Immature natural killer cell (primary cell): ENCODE data around the gene MIER1. TPM values are rescaled to one million over a fixed set of nuclear protein-coding genes. Genes with fewer than 3 reads are reported as not detected.
"Not testable (repeated sequence)": the region's sequence is repeated elsewhere in the genome, so short reads cannot be mapped to it uniquely, and the experiment has no call there.

Experiments used
- DNase-seq, 3 donors: peaks; one replicate each; pipeline ENCODE4 v3.0.0; 2022; ENCODE audit warnings: mixed read lengths in 1 of 3
- H3K27ac Mint-ChIP-seq, 6 donors: one replicate each; pipeline ENCODE4 v1.8.0; 2020; ENCODE audit warnings: mixed read lengths in 6 of 6, mild to moderate bottlenecking in 5 of 6, inconsistent platforms in 4 of 6, moderate library complexity in 3 of 6
- H3K27me3 Mint-ChIP-seq, 3 donors: one replicate each; pipeline ENCODE4 v1.8.0; 2020 to 2021; ENCODE audit warnings: low read depth in 3 of 3, mild to moderate bottlenecking in 3 of 3, mixed read lengths in 3 of 3, moderate library complexity in 3 of 3, inconsistent platforms in 1 of 3
- H3K36me3 Mint-ChIP-seq, 3 donors: one replicate each; pipeline ENCODE4 v1.8.0; 2020; ENCODE audit warnings: mixed read lengths in 3 of 3, inconsistent platforms in 2 of 3, mild to moderate bottlenecking in 2 of 3
- H3K4me1 Mint-ChIP-seq, 2 donors: one replicate each; pipeline ENCODE4 v1.8.0; 2020; ENCODE audit warnings: inconsistent platforms in 2 of 2, mild to moderate bottlenecking in 2 of 2, mixed read lengths in 2 of 2, moderate library complexity in 1 of 2
- H3K4me3 Mint-ChIP-seq, 5 donors: one replicate each; pipeline ENCODE4 v1.8.0; 2020; ENCODE audit warnings: mild to moderate bottlenecking in 5 of 5, mixed read lengths in 5 of 5, inconsistent platforms in 3 of 5, moderate library complexity in 3 of 5
- H3K9me3 Mint-ChIP-seq, 6 donors: one replicate each; pipeline ENCODE4 v1.8.0; 2020; ENCODE audit warnings: mild to moderate bottlenecking in 6 of 6, mixed read lengths in 6 of 6, inconsistent platforms in 4 of 6, moderate library complexity in 3 of 6
- polyA plus RNA-seq, 3 donors: library from polyadenylated mRNA; unstranded; fragments of 300-500 nt; fragmentation: Illumina TruSeq; gene quantifications; one replicate each; pipeline ENCODE4 v1.2.3, GENCODE V29; 2021

Gene MIER1
- polyA plus RNA-seq, 3 donors from 2014 or later: 24.0 to 48.7 (median 42.0) TPM

DNA sequence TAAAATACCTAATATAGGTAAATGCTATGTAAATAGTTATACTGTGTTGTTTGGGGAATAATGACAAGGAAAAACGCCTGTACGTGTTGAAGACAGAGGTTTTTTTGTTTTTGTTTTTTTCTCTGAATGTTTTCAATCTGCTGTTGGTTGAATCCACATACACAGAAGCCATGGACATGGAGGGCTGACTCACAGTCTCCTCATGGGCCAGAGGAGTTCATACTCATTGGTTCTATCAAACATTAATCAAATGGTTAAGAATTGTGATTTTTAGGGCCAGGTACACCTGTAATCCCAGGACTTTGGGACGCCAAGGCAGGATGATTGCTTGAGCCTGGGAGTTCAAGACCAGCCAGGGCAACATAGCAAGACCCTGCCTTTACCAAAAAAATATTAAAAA, 20.5 kb downstream of the MIER1 start:
- no peaks in the 10 kb centered on the region for H3K27me3 Mint-ChIP-seq
- no peak for DNase-seq
- no peak overlapping the region for H3K27ac Mint-ChIP-seq
- H3K9me3 Mint-ChIP-seq: no peaks in the 10 kb centered on the region
- H3K4me1 Mint-ChIP-seq: peaks cover 23 to 71% of the 10 kb centered on the region in 2 donors
- H3K4me3 Mint-ChIP-seq: no peak overlapping the region
- peaks cover 6 to 24% (median 18%) of the 10 kb centered on the region in 3 donors for H3K36me3 Mint-ChIP-seq

DNA sequence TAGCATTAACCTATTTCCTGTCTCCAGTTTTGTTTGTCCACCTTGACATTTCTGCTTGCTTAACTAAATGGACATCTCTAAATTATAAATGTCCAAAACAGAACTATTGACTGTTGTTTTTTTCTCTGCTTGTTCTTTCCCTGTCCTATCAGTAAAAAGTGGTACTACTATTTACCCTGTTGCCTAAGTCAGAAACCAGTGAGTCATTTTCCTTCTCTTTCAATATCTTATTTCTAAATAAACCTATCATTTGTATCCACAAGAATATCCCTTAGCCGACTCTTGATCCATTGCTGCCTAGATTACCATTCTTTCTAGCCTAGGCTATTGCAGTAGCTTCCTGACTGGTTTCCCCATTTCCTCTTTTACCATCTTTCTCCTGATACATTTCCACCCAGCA, 22.5 kb downstream of the MIER1 start:
- DNase-seq: no peak
- Mint-ChIP-seq H3K27ac (peak overlapping the region; percentile 15 to 54 (median 24)), H3K9me3 (no peaks in the 10 kb centered on the region), H3K4me3 (no peak overlapping the region), H3K36me3 (peaks cover 6 to 31% (median 22%) of the 10 kb centered on the region in 3 donors), H3K4me1 (peaks cover 23 to 62% of the 10 kb centered on the region in 2 donors), H3K27me3 (no peaks in the 10 kb centered on the region)

DNA sequence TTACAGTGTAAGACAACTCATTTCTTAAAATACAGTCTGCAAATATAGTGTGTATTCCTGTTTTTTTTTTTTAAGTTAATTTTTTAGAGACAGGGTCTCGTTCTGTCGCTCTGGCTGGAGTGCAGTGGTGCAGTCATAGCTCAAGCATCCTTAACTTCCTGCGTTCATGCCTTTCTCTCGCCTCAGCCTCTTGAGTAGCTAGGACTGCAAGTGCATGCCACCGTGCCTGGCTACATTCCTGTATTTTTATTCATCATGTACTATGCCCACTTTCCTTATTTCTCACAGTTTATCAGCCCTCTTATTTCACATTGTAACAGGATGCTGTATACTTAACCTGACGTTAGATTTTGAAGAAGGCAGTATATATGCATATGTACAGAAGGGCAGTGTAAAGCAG, 26.7 kb downstream of the MIER1 start:
- no peak overlapping the region for H3K27ac Mint-ChIP-seq
- H3K27me3 Mint-ChIP-seq: peaks cover 0 to 1% (median 0%) of the 10 kb centered on the region in 3 donors
- DNase-seq: no peak
- H3K4me1 Mint-ChIP-seq: peaks cover 22 to 61% of the 10 kb centered on the region in 2 donors
- H3K4me3 Mint-ChIP-seq: no peak overlapping the region
- peaks cover 6 to 28% (median 22%) of the 10 kb centered on the region in 3 donors for H3K36me3 Mint-ChIP-seq
- no peaks in the 10 kb centered on the region for H3K9me3 Mint-ChIP-seq

DNA sequence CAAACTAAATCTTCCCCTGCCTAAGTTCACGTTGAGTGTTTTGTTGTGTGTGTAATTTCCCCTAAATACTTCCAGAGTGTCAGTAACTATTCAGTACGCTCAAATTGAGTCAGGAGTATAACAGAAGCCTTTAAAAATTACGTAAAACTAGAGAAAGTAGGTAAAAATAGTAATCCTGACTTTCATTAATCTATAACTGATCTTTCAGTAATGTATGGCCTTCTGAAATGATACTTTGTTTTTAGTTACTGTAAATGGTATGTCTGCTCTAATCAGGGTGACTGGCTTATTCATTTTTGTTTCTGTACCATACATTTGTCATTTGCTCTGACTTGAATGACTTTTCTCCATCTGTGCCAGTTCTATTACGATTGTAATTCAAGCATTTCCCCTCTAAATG, 29.4 kb downstream of the MIER1 start:
- DNase-seq: no peak
- Mint-ChIP-seq H3K9me3 (no peaks in the 10 kb centered on the region), H3K4me3 (no peak overlapping the region), H3K36me3 (peaks cover 0 to 22% (median 17%) of the 10 kb centered on the region in 3 donors), H3K4me1 (peaks cover 24 to 59% of the 10 kb centered on the region in 2 donors), H3K27me3 (peaks cover 0 to 1% (median 0%) of the 10 kb centered on the region in 3 donors), H3K27ac (peak overlapping the region in 3 of 6 donors; percentile 15 to 66 (median 51))

DNA sequence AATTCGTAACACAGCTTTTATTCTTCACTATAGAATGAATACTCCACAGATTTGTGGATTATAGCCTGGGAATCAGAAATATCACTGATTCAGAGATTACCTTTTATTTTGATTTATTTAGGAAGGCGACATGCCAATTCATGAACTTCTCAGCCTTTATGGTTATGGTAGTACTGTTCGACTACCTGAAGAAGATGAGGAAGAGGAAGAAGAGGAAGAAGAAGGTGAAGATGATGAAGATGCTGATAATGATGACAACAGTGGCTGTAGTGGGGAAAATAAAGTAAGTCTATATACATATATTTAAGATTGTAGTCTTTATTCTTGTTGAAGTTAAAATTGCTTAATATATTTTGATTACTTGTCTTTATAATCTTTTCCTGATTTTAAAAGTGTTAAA, 33.1 kb downstream of the MIER1 start:
- H3K36me3 Mint-ChIP-seq: peaks cover 6 to 34% (median 26%) of the 10 kb centered on the region in 3 donors
- no peak for DNase-seq
- H3K27ac Mint-ChIP-seq: peak overlapping the region in 3 of 6 donors; percentile 31 to 50 (median 47)
- no peaks in the 10 kb centered on the region for H3K9me3 Mint-ChIP-seq
- no peak overlapping the region for H3K4me3 Mint-ChIP-seq
- H3K4me1 Mint-ChIP-seq: peaks cover 19 to 59% of the 10 kb centered on the region in 2 donors
- no peaks in the 10 kb centered on the region for H3K27me3 Mint-ChIP-seq

DNA sequence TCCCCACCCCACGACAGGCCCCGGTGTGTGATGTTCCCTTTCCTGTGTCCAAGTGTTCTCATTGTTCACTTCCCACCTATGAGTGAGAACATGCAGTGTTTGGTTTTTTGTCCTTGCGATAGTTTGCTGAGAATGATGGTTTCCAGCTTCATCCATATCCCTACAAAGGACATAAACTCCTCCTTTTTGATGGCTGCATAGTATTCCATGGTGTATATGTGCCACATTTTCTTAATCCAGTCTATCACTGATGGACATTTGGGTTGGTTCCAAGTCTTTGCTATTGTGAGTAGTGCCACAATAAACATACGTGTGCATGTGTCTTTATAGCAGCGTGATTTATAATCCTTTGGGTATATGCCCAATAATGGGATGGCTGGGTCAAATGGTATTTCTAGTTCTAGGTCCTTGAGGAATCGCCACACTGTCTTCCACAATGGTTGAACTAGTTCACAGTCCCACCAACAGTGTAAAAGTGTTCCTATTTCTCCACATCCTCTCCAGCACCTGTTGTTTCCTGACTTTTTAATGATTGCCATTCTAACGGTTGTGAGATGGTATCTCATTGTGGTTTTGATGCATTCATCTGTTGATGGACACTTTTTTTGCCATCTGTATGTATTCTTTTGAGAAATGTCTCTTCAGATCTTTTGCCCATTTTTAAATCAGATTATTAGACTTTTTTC, 41.5 kb downstream of the MIER1 start:
- DNase-seq, H3K9me3 Mint-ChIP-seq, H3K27me3 Mint-ChIP-seq, H3K4me3 Mint-ChIP-seq: not testable (repeated sequence)
- Mint-ChIP-seq H3K4me1 (peaks cover 0 to 26% of the 10 kb centered on the region in 2 donors), H3K36me3 (peaks cover 37 to 59% (median 46%) of the 10 kb centered on the region in 3 donors), H3K27ac (peak overlapping the region in 3 of 6 donors; percentile 1 to 31 (median 14))

DNA sequence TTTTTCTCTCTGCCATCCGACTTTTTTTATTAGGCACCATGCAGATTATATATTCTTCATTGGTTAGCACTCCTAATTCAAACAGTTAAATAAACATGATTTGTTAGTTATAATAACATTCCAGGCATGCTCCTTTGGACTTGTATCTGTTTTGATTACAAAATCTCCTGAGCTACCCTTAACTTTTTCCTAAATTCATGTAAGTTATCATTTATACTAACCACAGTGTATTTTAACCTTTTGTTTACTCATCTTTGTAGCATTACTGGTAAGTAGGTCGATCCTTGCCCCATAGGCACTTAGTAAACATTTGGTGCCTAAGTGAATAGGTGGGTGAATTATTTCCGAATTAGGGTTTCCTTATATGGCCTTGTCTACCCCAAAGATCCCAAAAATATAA, 43.8 kb downstream of the MIER1 start:
- no peaks in the 10 kb centered on the region for H3K9me3 Mint-ChIP-seq
- no peak overlapping the region for H3K4me3 Mint-ChIP-seq
- H3K36me3 Mint-ChIP-seq: peaks cover 31 to 63% (median 42%) of the 10 kb centered on the region in 3 donors
- H3K27ac Mint-ChIP-seq: no peak overlapping the region
- no peak for DNase-seq
- H3K4me1 Mint-ChIP-seq: peaks cover 0 to 19% of the 10 kb centered on the region in 2 donors
- peaks cover 0 to 3% (median 0%) of the 10 kb centered on the region in 3 donors for H3K27me3 Mint-ChIP-seq

DNA sequence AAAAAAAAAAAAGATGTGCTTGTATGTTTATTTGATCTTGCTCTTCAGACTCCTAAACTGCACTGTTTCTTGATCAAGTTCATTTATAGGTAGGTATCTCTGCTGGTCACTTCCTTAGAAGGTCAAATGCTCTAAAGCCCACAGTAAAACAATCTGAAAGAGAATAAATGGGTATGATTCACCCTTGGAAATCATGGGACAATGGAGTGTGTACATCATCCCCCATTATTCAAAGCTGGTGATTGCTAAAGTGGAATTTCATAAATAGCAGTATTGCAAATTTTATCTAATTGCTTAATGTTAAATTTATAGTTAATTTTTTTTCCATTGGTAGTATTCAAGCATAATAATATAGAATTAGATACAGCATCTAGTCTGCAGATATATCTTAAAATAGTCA, 53.4 kb downstream of the MIER1 start:
- H3K27me3 Mint-ChIP-seq: no peaks in the 10 kb centered on the region
- DNase-seq: no peak
- H3K36me3 Mint-ChIP-seq: peaks cover 4 to 46% (median 17%) of the 10 kb centered on the region in 3 donors
- no peaks in the 10 kb centered on the region for H3K9me3 Mint-ChIP-seq
- H3K27ac Mint-ChIP-seq: peak overlapping the region in 2 of 6 donors; percentile 13 to 48
- peaks cover 10 to 23% of the 10 kb centered on the region in 2 donors for H3K4me1 Mint-ChIP-seq
- no peak overlapping the region for H3K4me3 Mint-ChIP-seq

DNA sequence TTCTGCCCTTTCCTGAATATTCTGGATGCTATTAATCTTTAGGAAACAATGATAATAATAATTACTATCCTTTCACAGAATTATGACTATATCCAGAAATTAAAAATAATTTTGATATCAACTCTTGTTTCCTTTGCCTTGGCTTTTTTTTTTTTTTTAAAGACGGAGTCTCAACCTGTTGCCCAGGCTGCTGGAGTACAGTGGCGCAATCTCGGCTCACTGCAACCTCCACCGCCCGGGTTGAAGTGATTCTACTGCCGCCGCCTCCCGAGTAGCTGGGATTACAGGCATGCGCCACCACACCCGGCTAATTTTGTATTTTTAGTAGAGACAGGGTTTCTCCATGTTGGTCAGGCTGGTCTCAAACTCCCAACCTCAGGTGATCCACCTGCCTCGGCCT, 54.8 kb downstream of the MIER1 start:
- H3K4me3 Mint-ChIP-seq, H3K27me3 Mint-ChIP-seq, DNase-seq, H3K9me3 Mint-ChIP-seq: not testable (repeated sequence)
- peaks cover 8 to 18% of the 10 kb centered on the region in 2 donors for H3K4me1 Mint-ChIP-seq
- peak overlapping the region in 2 of 6 donors; percentile 17 to 49 for H3K27ac Mint-ChIP-seq
- H3K36me3 Mint-ChIP-seq: peaks cover 9 to 48% (median 17%) of the 10 kb centered on the region in 3 donors

DNA sequence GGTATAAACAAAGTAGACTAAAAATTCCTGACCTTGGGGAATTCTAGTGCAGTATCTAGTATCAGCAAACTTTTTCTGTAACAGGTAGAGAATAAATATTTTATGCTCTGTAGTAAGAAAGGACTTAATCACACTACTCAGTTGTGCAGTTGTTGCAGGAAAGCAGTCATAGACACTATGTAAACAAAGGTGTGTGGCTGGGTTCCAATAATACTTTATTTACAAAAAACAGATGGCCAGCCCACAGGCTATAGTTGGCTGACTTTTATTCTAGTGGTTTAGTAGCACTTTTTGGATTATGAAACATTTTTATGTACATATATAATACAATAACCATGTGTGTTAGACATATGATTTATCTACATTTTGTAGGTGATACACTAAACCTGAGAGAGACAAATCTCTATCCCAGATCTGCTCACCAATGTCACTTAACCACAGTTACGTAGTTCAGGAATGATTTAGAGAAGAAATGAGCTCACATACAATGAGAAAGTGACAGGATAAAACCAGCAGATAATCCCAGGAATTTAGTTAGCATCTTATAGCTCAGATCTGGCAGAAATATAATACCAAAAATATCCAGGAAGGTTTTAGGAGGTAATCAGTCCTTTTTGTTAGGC, 56.1 kb downstream of the MIER1 start:
- no peak for DNase-seq
- H3K27me3 Mint-ChIP-seq: peaks cover 0 to 3% (median 0%) of the 10 kb centered on the region in 3 donors
- H3K36me3 Mint-ChIP-seq: peaks cover 10 to 40% (median 17%) of the 10 kb centered on the region in 3 donors
- H3K27ac Mint-ChIP-seq: peak overlapping the region; percentile 74 to 86 (median 84)
- H3K4me1 Mint-ChIP-seq: peaks cover 8 to 18% of the 10 kb centered on the region in 2 donors
- peak overlapping the region; percentile 15 to 82 (median 58) for H3K4me3 Mint-ChIP-seq
- H3K9me3 Mint-ChIP-seq: no peaks in the 10 kb centered on the region

DNA sequence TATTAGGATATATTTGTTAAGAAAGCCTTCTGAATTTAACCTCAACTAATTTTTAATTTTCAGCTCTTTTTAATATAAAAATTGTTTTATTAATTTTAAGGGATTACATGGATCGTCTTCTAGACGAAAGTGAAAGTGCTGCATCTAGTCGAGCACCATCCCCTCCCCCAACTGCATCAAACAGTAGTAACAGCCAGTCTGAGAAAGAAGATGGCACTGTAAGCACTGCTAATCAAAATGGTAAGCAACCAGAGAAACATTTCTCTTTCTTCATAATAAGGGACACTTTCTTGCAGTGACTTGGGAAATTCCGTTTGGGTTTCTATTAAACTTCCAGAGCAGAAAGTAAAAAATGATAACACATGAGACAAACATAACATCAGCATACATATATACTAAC, 56.9 kb downstream of the MIER1 start:
- no peaks in the 10 kb centered on the region for H3K9me3 Mint-ChIP-seq
- peak; percentile 34 to 47 (median 42) for DNase-seq

DNA sequence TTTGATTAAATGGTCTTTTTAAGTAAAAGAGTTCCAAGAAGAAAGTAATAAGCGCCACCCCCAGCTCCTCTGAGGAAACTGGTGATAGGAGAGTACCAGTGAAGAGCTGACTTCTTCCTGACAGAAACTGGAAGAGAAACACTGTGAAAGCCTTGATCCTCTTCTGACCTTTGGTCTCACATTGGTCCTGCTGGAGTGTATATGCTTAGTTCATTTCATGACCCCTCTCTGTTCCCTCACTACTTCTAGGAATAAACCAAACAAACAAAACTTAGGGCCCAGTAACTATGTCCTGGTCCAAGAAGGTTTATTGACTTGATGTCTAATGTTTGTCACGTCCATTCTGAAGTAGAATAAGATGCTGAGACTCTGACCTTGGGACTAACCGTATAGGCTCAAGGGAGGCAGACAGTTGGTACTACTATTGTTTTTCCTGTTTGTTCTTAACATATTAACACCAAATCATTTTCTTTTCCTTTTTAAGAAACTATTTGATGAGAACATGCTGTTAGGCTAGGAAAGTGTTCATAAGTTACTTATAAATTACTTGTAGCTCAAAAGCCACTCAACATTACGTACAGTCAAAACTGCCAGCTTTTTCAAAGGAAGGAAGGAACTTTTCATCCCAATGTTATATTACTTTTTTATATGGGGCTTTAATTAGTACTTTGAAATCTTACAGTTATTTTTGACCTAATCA, 57.9 kb downstream of the MIER1 start:
- no peaks in the 10 kb centered on the region for H3K9me3 Mint-ChIP-seq
- H3K4me3 Mint-ChIP-seq: no peak overlapping the region

More for the DNA sequence above, 56.9 kb downstream of the MIER1 start:
- peak overlapping the region; percentile 74 to 86 (median 84) for H3K27ac Mint-ChIP-seq
- H3K4me3 Mint-ChIP-seq: peak overlapping the region; percentile 49 to 82 (median 74)
- H3K36me3 Mint-ChIP-seq: peaks cover 13 to 35% (median 17%) of the 10 kb centered on the region in 3 donors
- H3K4me1 Mint-ChIP-seq: peaks cover 8 to 18% of the 10 kb centered on the region in 2 donors
- peaks cover 0 to 3% (median 0%) of the 10 kb centered on the region in 3 donors for H3K27me3 Mint-ChIP-seq

DNA sequence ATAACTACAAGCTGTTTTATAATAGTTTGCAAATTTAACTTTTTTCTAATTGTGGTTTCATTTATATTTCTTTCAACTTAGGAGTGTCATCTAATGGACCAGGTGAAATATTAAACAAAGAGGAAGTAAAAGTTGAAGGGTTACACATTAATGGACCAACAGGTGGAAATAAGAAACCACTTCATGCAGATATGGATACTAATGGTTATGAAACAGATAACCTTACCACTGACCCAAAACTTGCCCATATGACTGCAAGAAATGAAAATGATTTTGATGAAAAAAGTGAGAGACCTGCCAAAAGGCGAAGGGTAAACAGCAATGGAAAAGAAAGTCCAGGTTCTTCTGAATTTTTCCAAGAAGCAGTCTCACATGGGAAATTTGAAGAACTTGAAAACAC, 59.7 kb downstream of the MIER1 start:
- Mint-ChIP-seq H3K36me3 (peaks cover 10 to 22% (median 14%) of the 10 kb centered on the region in 3 donors), H3K4me3 (no peak overlapping the region), H3K27me3 (peaks cover 0 to 3% (median 0%) of the 10 kb centered on the region in 3 donors), H3K27ac (peak overlapping the region in 5 of 6 donors; percentile 0 to 68 (median 38)), H3K4me1 (peaks cover 8 to 18% of the 10 kb centered on the region in 2 donors), H3K9me3 (no peaks in the 10 kb centered on the region)
- DNase-seq: no peak

More for the DNA sequence above, 57.9 kb downstream of the MIER1 start:
- Mint-ChIP-seq H3K36me3 (peaks cover 10 to 33% (median 14%) of the 10 kb centered on the region in 3 donors), H3K27me3 (peaks cover 0 to 3% (median 0%) of the 10 kb centered on the region in 3 donors), H3K4me1 (peaks cover 8 to 18% of the 10 kb centered on the region in 2 donors), H3K27ac (peak overlapping the region; percentile 24 to 86 (median 79))
- no peak for DNase-seq
